ENCODE measurements around the gene MICAL2. TPM values are rescaled to one million over a fixed set of nuclear protein-coding genes. Genes with fewer than 3 reads are reported as not detected.
A peak's percentile ranks its signal among the peaks of the same experiment; 100 is the strongest.

Gene MICAL2
- total and polyA plus RNA-seq, 2 of the 13 experiments (the other 11 are each of a cell fraction or from before 2014, with no cell fraction given): 0.78 to 1.1 TPM

DNA sequence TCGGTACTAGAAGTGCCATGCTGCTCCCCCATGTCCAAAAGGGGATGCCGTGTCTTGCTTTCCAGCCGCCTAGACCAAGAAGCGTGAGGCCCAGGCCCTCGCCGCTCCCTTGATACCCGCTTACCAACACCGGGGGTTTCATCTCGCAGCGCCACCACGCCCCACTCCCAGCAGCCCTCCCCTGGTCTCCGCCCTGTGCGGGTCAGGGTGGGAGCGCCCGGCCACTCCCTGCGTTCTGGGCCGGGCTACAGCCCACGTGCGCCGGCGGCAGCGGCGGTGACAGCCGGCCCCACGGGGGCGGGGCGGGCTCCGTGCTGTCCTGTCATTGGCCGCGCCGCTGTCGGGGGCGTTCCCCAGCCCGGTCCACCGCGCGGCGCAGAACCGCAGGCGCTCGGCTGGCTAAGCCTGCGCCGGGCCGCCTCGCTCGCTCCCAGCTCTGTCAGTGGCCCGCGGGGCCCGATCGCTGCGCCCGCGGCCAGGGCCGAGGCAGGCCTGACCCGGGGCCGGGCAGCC, at the start of gene MICAL2 (continued):
- TF ChIP-seq, protein P1, sequence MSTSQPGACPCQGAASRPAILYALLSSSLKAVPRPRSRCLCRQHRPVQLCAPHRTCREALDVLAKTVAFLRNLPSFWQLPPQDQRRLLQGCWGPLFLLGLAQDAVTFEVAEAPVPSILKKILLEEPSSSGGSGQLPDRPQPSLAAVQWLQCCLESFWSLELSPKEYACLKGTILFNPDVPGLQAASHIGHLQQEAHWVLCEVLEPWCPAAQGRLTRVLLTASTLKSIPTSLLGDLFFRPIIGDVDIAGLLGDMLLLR (CRISPR knock-in tag; IDR thresholded peaks at IDR 0.05): peak; percentile 81; the same call in 1 of the 2 replicates
- TF ChIP-seq, protein P2, sequence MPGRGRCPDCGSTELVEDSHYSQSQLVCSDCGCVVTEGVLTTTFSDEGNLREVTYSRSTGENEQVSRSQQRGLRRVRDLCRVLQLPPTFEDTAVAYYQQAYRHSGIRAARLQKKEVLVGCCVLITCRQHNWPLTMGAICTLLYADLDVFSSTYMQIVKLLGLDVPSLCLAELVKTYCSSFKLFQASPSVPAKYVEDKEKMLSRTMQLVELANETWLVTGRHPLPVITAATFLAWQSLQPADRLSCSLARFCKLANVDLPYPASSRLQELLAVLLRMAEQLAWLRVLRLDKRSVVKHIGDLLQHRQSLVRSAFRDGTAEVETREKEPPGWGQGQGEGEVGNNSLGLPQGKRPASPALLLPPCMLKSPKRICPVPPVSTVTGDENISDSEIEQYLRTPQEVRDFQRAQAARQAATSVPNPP (CRISPR knock-in tag; IDR thresholded peaks at IDR 0.05): no peak
- no peak for TF ChIP-seq HCFC1 (IDR thresholded peaks at IDR 0.05; ENCODE audit: low read depth, low read length)
- TF ChIP-seq ZBTB8A (CRISPR knock-in tag; IDR thresholded peaks at IDR 0.05; ENCODE audit: borderline replicate concordance, low read depth): no peak
- TF ChIP-seq KDM6A (CRISPR knock-in tag; IDR thresholded peaks at IDR 0.05; ENCODE audit: low read depth): no peak
- TF ChIP-seq, protein P3, sequence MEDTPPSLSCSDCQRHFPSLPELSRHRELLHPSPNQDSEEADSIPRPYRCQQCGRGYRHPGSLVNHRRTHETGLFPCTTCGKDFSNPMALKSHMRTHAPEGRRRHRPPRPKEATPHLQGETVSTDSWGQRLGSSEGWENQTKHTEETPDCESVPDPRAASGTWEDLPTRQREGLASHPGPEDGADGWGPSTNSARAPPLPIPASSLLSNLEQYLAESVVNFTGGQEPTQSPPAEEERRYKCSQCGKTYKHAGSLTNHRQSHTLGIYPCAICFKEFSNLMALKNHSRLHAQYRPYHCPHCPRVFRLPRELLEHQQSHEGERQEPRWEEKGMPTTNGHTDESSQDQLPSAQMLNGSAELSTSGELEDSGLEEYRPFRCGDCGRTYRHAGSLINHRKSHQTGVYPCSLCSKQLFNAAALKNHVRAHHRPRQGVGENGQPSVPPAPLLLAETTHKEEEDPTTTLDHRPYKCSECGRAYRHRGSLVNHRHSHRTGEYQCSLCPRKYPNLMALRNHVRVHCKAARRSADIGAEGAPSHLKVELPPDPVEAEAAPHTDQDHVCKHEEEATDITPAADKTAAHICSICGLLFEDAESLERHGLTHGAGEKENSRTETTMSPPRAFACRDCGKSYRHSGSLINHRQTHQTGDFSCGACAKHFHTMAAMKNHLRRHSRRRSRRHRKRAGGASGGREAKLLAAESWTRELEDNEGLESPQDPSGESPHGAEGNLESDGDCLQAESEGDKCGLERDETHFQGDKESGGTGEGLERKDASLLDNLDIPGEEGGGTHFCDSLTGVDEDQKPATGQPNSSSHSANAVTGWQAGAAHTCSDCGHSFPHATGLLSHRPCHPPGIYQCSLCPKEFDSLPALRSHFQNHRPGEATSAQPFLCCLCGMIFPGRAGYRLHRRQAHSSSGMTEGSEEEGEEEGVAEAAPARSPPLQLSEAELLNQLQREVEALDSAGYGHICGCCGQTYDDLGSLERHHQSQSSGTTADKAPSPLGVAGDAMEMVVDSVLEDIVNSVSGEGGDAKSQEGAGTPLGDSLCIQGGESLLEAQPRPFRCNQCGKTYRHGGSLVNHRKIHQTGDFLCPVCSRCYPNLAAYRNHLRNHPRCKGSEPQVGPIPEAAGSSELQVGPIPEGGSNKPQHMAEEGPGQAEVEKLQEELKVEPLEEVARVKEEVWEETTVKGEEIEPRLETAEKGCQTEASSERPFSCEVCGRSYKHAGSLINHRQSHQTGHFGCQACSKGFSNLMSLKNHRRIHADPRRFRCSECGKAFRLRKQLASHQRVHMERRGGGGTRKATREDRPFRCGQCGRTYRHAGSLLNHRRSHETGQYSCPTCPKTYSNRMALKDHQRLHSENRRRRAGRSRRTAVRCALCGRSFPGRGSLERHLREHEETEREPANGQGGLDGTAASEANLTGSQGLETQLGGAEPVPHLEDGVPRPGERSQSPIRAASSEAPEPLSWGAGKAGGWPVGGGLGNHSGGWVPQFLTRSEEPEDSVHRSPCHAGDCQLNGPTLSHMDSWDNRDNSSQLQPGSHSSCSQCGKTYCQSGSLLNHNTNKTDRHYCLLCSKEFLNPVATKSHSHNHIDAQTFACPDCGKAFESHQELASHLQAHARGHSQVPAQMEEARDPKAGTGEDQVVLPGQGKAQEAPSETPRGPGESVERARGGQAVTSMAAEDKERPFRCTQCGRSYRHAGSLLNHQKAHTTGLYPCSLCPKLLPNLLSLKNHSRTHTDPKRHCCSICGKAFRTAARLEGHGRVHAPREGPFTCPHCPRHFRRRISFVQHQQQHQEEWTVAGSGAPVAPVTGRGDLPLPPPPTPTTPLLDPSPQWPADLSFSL (CRISPR knock-in tag; IDR thresholded peaks at IDR 0.05): no peak
- TF ChIP-seq TOE1 (CRISPR knock-in tag; IDR thresholded peaks at IDR 0.05): no peak
- TF ChIP-seq, protein P4, sequence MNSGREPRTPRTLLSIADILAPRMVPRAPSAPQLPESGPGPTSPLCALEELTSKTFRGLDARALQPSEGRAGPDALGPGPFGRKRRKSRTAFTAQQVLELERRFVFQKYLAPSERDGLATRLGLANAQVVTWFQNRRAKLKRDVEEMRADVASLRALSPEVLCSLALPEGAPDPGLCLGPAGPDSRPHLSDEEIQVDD (CRISPR knock-in tag; IDR thresholded peaks at IDR 0.05; ENCODE audit: borderline replicate concordance): no peak
- TF ChIP-seq MTA1 (CRISPR knock-in tag; IDR thresholded peaks at IDR 0.05; ENCODE audit: borderline replicate concordance): no peak
- TF ChIP-seq, protein P5, sequence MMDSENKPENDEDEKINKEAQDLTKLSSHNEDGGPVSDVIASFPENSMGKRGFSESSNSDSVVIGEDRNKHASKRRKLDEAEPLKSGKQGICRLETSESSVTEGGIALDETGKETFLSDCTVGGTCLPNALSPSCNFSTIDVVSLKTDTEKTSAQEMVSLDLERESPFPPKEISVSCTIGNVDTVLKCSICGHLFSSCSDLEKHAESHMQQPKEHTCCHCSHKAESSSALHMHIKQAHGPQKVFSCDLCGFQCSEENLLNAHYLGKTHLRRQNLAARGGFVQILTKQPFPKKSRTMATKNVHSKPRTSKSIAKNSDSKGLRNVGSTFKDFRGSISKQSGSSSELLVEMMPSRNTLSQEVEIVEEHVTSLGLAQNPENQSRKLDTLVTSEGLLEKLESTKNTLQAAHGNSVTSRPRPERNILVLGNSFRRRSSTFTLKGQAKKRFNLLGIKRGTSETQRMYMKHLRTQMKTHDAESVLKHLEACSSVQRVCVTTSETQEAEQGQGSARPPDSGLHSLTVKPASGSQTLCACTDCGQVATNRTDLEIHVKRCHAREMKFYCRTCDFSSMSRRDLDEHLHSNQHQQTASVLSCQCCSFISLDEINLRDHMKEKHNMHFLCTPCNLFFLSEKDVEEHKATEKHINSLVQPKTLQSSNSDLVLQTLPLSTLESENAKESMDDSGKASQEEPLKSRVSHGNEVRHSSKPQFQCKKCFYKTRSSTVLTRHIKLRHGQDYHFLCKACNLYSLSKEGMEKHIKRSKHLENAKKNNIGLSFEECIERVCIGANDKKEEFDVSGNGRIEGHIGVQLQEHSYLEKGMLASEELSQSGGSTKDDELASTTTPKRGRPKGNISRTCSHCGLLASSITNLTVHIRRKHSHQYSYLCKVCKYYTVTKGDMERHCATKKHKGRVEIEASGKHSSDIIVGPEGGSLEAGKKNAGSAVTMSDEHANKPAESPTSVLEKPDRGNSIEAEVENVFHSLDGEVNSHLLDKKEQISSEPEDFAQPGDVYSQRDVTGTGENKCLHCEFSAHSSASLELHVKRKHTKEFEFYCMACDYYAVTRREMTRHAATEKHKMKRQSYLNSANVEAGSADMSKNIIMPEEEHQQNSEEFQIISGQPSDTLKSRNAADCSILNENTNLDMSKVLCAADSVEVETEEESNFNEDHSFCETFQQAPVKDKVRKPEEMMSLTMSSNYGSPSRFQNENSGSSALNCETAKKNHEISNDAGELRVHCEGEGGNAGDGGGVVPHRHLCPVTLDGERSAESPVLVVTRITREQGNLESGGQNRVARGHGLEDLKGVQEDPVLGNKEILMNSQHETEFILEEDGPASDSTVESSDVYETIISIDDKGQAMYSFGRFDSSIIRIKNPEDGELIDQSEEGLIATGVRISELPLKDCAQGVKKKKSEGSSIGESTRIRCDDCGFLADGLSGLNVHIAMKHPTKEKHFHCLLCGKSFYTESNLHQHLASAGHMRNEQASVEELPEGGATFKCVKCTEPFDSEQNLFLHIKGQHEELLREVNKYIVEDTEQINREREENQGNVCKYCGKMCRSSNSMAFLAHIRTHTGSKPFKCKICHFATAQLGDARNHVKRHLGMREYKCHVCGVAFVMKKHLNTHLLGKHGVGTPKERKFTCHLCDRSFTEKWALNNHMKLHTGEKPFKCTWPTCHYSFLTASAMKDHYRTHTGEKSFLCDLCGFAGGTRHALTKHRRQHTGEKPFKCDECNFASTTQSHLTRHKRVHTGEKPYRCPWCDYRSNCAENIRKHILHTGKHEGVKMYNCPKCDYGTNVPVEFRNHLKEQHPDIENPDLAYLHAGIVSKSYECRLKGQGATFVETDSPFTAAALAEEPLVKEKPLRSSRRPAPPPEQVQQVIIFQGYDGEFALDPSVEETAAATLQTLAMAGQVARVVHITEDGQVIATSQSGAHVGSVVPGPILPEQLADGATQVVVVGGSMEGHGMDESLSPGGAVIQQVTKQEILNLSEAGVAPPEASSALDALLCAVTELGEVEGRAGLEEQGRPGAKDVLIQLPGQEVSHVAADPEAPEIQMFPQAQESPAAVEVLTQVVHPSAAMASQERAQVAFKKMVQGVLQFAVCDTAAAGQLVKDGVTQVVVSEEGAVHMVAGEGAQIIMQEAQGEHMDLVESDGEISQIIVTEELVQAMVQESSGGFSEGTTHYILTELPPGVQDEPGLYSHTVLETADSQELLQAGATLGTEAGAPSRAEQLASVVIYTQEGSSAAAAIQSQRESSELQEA (CRISPR knock-in tag; IDR thresholded peaks at IDR 0.05; ENCODE audit: not compliant biosample characterization): no peak
- TF ChIP-seq ELF3 (CRISPR knock-in tag; IDR thresholded peaks at IDR 0.05): no peak
